ENCODE results near the gene PAPPA.

- no peak for TF ChIP-seq CTCF (IDR thresholded peaks at IDR 0.05 in 2 of 3, conservative IDR thresholded peaks at IDR 0.05 in 1 of 3; ENCODE audit: insufficient read depth in 2 of 3, low read depth in 1 of 3, low read length in 3 of 3)
- TF ChIP-seq HMG20B (CRISPR knock-in tag; IDR thresholded peaks at IDR 0.05) = no peak
- no peak for TF ChIP-seq ZFX (CRISPR knock-in tag; IDR thresholded peaks at IDR 0.05)
- no peak for TF ChIP-seq POLR2A (conservative IDR thresholded peaks at IDR 0.05)
- TF ChIP-seq RNF2 (IDR thresholded peaks at IDR 0.05) = no peak
- TF ChIP-seq ZFP36 (IDR thresholded peaks at IDR 0.05; ENCODE audit: low read depth, low read length, partially characterized antibody) = no peak
- TF ChIP-seq ZNF57 (CRISPR knock-in tag; IDR thresholded peaks at IDR 0.05) = no peak
- no peak for TF ChIP-seq RAD21 (CRISPR knock-in tag; conservative IDR thresholded peaks at IDR 0.05 in 1 of 2, IDR thresholded peaks at IDR 0.05 in 1 of 2)
- no peak for TF ChIP-seq BHLHE40 (IDR thresholded peaks at IDR 0.05; ENCODE audit: low read length)
- no peak for TF ChIP-seq ZBTB40 (IDR thresholded peaks at IDR 0.05)
- TF ChIP-seq ZBTB40 (CRISPR knock-in tag; IDR thresholded peaks at IDR 0.05) = no peak
- no peak for TF ChIP-seq ZNF780A (CRISPR knock-in tag; IDR thresholded peaks at IDR 0.05)
- TF ChIP-seq USF2 (CRISPR knock-in tag; IDR thresholded peaks at IDR 0.05) = no peak
Observed at GRCh38 chr9:116337015-116337414, 183.4 kb downstream of the PAPPA start.
